ENCODE measurements around the gene SGK1.

DNA sequence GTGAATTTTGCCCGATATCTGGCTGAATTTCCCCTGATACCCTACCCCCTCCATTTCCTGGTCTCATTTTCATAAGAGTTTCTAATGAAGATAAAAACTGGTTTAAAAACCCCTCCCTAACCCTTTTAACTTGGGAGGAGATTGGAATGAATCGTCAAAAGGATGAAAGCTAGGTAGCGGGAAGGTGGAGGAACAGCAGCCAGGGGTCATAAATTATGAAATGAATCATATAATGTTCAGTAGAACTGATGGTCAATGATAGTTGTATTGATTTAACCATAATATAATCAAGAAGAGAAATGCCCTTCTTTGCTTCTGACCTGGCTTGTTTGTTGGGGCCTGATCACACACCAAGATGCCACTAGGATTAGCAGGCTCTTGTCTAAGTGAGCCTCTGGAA is 38.5 kb upstream of the SGK1 start:
- TF ChIP-seq CTCF (IDR thresholded peaks at IDR 0.05) (no peak), EZH2 (IDR thresholded peaks at IDR 0.05; ENCODE audit: borderline replicate concordance, insufficient read depth, low read depth, low read length, poor library complexity, severe bottlenecking) (no peak)
